HL-60 (cell line): ENCODE data around the gene PIK3CG.

ENCODE experiments used
- GABPA ChIP-seq: IDR thresholded peaks from 2 replicates; pipeline ENCODE4 v1.6.1; 2012; ENCODE audit warnings: low read depth
- POLR2AphosphoS5 ChIP-seq: IDR thresholded peaks from 2 replicates; pipeline ENCODE4 v1.6.1; 2012; ENCODE audit warnings: low read depth
- TF ChIP-seq, protein P1 (sequence below): IDR thresholded peaks from one replicate; pipeline ENCODE4 v1.5.1; 2011; ENCODE audit warnings: low read length, control low read depth, inconsistent platforms; ENCODE audit not compliant: insufficient read depth
- TF ChIP-seq, protein P2 (sequence below): IDR thresholded peaks from 2 replicates; pipeline ENCODE4 v1.6.1; 2012; ENCODE audit warnings: low read depth; ENCODE audit not compliant: insufficient replicate concordance

DNA sequence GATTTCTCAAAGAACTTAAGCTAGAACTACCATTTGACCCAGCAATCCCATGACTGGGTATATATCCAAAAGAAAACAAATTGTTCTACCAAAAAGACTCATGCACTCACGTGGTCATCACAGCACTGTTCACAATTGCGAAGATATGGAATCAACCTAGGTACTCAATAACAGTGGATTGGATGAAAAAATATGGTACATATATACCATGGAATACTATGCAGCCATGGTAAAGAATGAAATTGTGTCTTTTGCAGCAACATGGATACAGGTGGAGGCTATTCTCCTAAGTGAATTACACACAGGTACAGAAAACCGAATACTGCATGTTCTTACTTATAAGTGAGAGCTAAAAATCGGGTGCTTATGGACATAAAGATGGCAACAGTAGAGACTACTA lies 61.8 kb downstream of the PIK3CG start:
- TF ChIP-seq, protein P1, sequence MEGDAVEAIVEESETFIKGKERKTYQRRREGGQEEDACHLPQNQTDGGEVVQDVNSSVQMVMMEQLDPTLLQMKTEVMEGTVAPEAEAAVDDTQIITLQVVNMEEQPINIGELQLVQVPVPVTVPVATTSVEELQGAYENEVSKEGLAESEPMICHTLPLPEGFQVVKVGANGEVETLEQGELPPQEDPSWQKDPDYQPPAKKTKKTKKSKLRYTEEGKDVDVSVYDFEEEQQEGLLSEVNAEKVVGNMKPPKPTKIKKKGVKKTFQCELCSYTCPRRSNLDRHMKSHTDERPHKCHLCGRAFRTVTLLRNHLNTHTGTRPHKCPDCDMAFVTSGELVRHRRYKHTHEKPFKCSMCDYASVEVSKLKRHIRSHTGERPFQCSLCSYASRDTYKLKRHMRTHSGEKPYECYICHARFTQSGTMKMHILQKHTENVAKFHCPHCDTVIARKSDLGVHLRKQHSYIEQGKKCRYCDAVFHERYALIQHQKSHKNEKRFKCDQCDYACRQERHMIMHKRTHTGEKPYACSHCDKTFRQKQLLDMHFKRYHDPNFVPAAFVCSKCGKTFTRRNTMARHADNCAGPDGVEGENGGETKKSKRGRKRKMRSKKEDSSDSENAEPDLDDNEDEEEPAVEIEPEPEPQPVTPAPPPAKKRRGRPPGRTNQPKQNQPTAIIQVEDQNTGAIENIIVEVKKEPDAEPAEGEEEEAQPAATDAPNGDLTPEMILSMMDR: no peak
- TF ChIP-seq, protein P2, sequence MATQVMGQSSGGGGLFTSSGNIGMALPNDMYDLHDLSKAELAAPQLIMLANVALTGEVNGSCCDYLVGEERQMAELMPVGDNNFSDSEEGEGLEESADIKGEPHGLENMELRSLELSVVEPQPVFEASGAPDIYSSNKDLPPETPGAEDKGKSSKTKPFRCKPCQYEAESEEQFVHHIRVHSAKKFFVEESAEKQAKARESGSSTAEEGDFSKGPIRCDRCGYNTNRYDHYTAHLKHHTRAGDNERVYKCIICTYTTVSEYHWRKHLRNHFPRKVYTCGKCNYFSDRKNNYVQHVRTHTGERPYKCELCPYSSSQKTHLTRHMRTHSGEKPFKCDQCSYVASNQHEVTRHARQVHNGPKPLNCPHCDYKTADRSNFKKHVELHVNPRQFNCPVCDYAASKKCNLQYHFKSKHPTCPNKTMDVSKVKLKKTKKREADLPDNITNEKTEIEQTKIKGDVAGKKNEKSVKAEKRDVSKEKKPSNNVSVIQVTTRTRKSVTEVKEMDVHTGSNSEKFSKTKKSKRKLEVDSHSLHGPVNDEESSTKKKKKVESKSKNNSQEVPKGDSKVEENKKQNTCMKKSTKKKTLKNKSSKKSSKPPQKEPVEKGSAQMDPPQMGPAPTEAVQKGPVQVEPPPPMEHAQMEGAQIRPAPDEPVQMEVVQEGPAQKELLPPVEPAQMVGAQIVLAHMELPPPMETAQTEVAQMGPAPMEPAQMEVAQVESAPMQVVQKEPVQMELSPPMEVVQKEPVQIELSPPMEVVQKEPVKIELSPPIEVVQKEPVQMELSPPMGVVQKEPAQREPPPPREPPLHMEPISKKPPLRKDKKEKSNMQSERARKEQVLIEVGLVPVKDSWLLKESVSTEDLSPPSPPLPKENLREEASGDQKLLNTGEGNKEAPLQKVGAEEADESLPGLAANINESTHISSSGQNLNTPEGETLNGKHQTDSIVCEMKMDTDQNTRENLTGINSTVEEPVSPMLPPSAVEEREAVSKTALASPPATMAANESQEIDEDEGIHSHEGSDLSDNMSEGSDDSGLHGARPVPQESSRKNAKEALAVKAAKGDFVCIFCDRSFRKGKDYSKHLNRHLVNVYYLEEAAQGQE: no peak
- TF ChIP-seq GABPA (no peak), POLR2AphosphoS5 (no peak)
